Stimulated activated CD4-positive, alpha-beta T cell treated with anti-CD3 and anti-CD28 coated beads, Interleukin-1b, Interleukin-23, amount 100 ng/mL, for 1 hour (primary cell): ENCODE data around the gene ATE1.
"Not testable (repeated sequence)": the region's sequence is repeated elsewhere in the genome, so short reads cannot be mapped to it uniquely, and the experiment has no call there.

Experiments used
- DNase-seq, 2 donors: peaks; one replicate each; pipeline ENCODE4 v3.0.0-alpha.2; 2020; ENCODE audit warnings: low read depth in 2 of 2

The ATE1 gene

GRCh38 chr10:121832647-121833046 lies 95.2 kb downstream of the ATE1 start:
- DNase-seq, result no peak

GRCh38 chr10:121831777-121832176 lies 96.1 kb downstream of the ATE1 start:
- no peak for DNase-seq

- no peak for DNase-seq
Observed at GRCh38 chr10:121831237-121831636, 96.6 kb downstream of the ATE1 start.

- DNase-seq, result no peak
Observed at GRCh38 chr10:121830101-121830500, 97.7 kb downstream of the ATE1 start.

GRCh38 chr10:121828045-121828444 lies 99.8 kb downstream of the ATE1 start:
- DNase-seq, result no peak

- not testable (repeated sequence) for DNase-seq
Observed at GRCh38 chr10:121826773-121827172, 101.1 kb downstream of the ATE1 start.

GRCh38 chr10:121823993-121824463 lies 103.8 kb downstream of the ATE1 start:
- no peak for DNase-seq

- DNase-seq, result no peak
Observed at GRCh38 chr10:121822724-121823123, 105.1 kb downstream of the ATE1 start.

GRCh38 chr10:121822180-121822579 lies 105.7 kb downstream of the ATE1 start:
- DNase-seq, result no peak

GRCh38 chr10:121819049-121819448 lies 108.8 kb downstream of the ATE1 start:
- DNase-seq, result no peak

- no peak for DNase-seq
Observed at GRCh38 chr10:121818599-121818998, 109.2 kb downstream of the ATE1 start.

GRCh38 chr10:121816197-121816596 lies 111.6 kb downstream of the ATE1 start:
- DNase-seq, result no peak

GRCh38 chr10:121813857-121814256 lies 114.0 kb downstream of the ATE1 start:
- DNase-seq, result no peak

GRCh38 chr10:121813211-121813815 lies 114.5 kb downstream of the ATE1 start:
- no peak for DNase-seq

- no peak for DNase-seq
Observed at GRCh38 chr10:121812031-121812430, 115.8 kb downstream of the ATE1 start.

- no peak for DNase-seq
Observed at GRCh38 chr10:121811386-121811785, 116.4 kb downstream of the ATE1 start.

- DNase-seq, result no peak
Observed at GRCh38 chr10:121808835-121809234, 119.0 kb downstream of the ATE1 start.

GRCh38 chr10:121804460-121804859 lies 123.4 kb downstream of the ATE1 start:
- no peak for DNase-seq

- no peak for DNase-seq
Observed at GRCh38 chr10:121803611-121804010, 124.2 kb downstream of the ATE1 start.

GRCh38 chr10:121800831-121801230 lies 127.0 kb downstream of the ATE1 start:
- DNase-seq, result no peak

GRCh38 chr10:121800146-121800545 lies 127.7 kb downstream of the ATE1 start:
- no peak for DNase-seq

- no peak for DNase-seq
Observed at GRCh38 chr10:121797490-121797889, 130.3 kb downstream of the ATE1 start.

- DNase-seq, result no peak
Observed at GRCh38 chr10:121796342-121796741, 131.5 kb downstream of the ATE1 start.

GRCh38 chr10:121792198-121792597 lies 135.6 kb downstream of the ATE1 start:
- DNase-seq, result no peak
